ENCODE data around the gene MAGEB16.

MAGEB16 gene

GRCh38 chrX:35798042-35798441, at the start of gene MAGEB16:
Gene MAGEB16, plus strand, starts transcription at chrX:35798342. Its CDS starts 3,855 bp downstream, at chrX:35802197.
- DNase-seq (ENCODE audit: low spot score) = no peak

GRCh38 chrX:35773958-35774564, 24.1 kb upstream of the MAGEB16 start:
- no peak for DNase-seq (ENCODE audit: low spot score)

GRCh38 chrX:35785075-35785474, 13.1 kb upstream of the MAGEB16 start:
- DNase-seq (ENCODE audit: low spot score) = no peak

GRCh38 chrX:35786271-35786670, 11.9 kb upstream of the MAGEB16 start:
- DNase-seq (ENCODE audit: low spot score) = no peak

GRCh38 chrX:35787867-35788266, 10.3 kb upstream of the MAGEB16 start:
- no peak for DNase-seq (ENCODE audit: low spot score)

GRCh38 chrX:35800474-35800873, 2.3 kb downstream of the MAGEB16 start:
- no peak for DNase-seq (ENCODE audit: low spot score)

GRCh38 chrX:35809781-35810180, 11.6 kb downstream of the MAGEB16 start:
- DNase-seq (ENCODE audit: low spot score) = peak; percentile 72

- no peak for DNase-seq (ENCODE audit: low spot score)
Observed at GRCh38 chrX:35819241-35819640, 21.1 kb downstream of the MAGEB16 start.

- DNase-seq (ENCODE audit: low spot score) = peak; percentile 9
Observed at GRCh38 chrX:35826503-35826902, 28.4 kb downstream of the MAGEB16 start.

GRCh38 chrX:35829501-35829900, 31.4 kb downstream of the MAGEB16 start:
- DNase-seq (ENCODE audit: low spot score) = no peak

- DNase-seq (ENCODE audit: low spot score) = peak; percentile 57
Observed at GRCh38 chrX:35841872-35842271, 43.7 kb downstream of the MAGEB16 start.

- no peak for DNase-seq (ENCODE audit: low spot score)
Observed at GRCh38 chrX:35842674-35843073, 44.5 kb downstream of the MAGEB16 start.

GRCh38 chrX:35847736-35848135, 49.6 kb downstream of the MAGEB16 start:
- DNase-seq (ENCODE audit: low spot score) = no peak

Measured in kidney tubule cell (primary cell).